ENCODE results near the gene CYB561D2. TPM values are rescaled to one million over a fixed set of nuclear protein-coding genes. Genes with fewer than 3 reads are reported as not detected.

The CYB561D2 gene
- total RNA-seq, 1 experiment from 2014 or later = 16.8 TPM

GRCh38 chr3:50339485-50340146, 11.0 kb upstream of the CYB561D2 start:
- H4K5ac ChIP-seq (ENCODE audit: insufficient read length, low read depth, low read length) = no peak overlapping the region
- no peak overlapping the region for H3K14ac ChIP-seq (ENCODE audit: insufficient read depth, low read length)
- no peaks in the 10 kb centered on the region for H3K79me1 ChIP-seq (ENCODE audit: insufficient read depth, low read depth, low read length, poor library complexity, severe bottlenecking)
- no peak overlapping the region for H3K27ac ChIP-seq (ENCODE audit: insufficient read length, low read depth, low read length)
- H3K4ac ChIP-seq (ENCODE audit: low read depth, low read length) = no peak overlapping the region
- WGBS (ENCODE audit: extremely low coverage, insufficient read length, low lambda C conversion rate) = no CpG with 5 or more reads among the region's 14 CpGs
- no peak overlapping the region for H4K91ac ChIP-seq (ENCODE audit: insufficient read length, low read depth, low read length)
- H3K23me2 ChIP-seq (ENCODE audit: insufficient read length, low read depth, low read length, poor library complexity, severe bottlenecking) = peaks cover 24% of the 10 kb centered on the region
- Mint-ChIP-seq H3K4me3 (peak overlapping the region; percentile 33 to 63; a peak in 4 of 5 replicates), H3K27me3 (ENCODE audit: low read depth) (peaks cover 60% of the 10 kb centered on the region), H3K4me1 (peaks cover 25 to 39% of the 10 kb centered on the region in 2 experiments), H3K27ac (no peak overlapping the region), H3K36me3 (ENCODE audit: insufficient read depth in 1 of 3, low read depth in 3 of 3) (peaks cover 0 to 2% (median 2%) of the 10 kb centered on the region in 3 experiments; a peak in 5 of 7 replicates), H3K9me3 (no peaks in the 10 kb centered on the region; a peak in 1 of 5 replicates)
- H3K27me3 ChIP-seq (ENCODE audit: insufficient read depth, low read length) = peaks cover 13% of the 10 kb centered on the region; the same call in 1 of the 2 replicates
- peak overlapping the region; percentile 61 for H3K4me2 ChIP-seq (ENCODE audit: insufficient read depth, insufficient read length, low read length)
- no peak overlapping the region for H2AFZ ChIP-seq (ENCODE audit: low read length)
- no peak overlapping the region for H2BK12ac ChIP-seq (ENCODE audit: insufficient read length, low read depth, low read length)
- H3K79me2 ChIP-seq (ENCODE audit: insufficient read depth, low read length) = peaks cover 5% of the 10 kb centered on the region; the same call in 1 of the 2 replicates
- H2BK20ac ChIP-seq (ENCODE audit: low read depth, low read length, poor library complexity, severe bottlenecking) = no peak overlapping the region
- H3K56ac ChIP-seq (ENCODE audit: insufficient read length, low read depth, low read length) = no peak overlapping the region
- no peak overlapping the region for H2BK5ac ChIP-seq (ENCODE audit: insufficient read length, low read length)
- H3K23ac ChIP-seq (ENCODE audit: insufficient read length, low read depth, low read length) = no peak overlapping the region
- H3K18ac ChIP-seq (ENCODE audit: insufficient read length, low read depth, low read length) = no peak overlapping the region
- no peak overlapping the region for H2BK120ac ChIP-seq (ENCODE audit: low read depth, low read length, poor library complexity, severe bottlenecking)
- no peaks in the 10 kb centered on the region; the same call in 1 of the 2 replicates for H3K4me1 ChIP-seq (ENCODE audit: insufficient read depth, low read length)
- no peak overlapping the region for H4K8ac ChIP-seq (replicated peaks; ENCODE audit: insufficient read length, low read depth, low read length)
- DNase-seq = no peak
- H2AK5ac ChIP-seq (ENCODE audit: insufficient read length, low read length) = no peak overlapping the region
- no peak overlapping the region for H2BK15ac ChIP-seq (ENCODE audit: low read depth, low read length)
- H3K9ac ChIP-seq (ENCODE audit: extremely low read depth, insufficient read length, low read length) = no peak overlapping the region
- H4K20me1 ChIP-seq (ENCODE audit: control insufficient read depth, insufficient read depth, insufficient read length) = no peaks in the 10 kb centered on the region
- H3K9me3 ChIP-seq (ENCODE audit: control insufficient read depth, low read depth, low read length) = no peaks in the 10 kb centered on the region
- H3T11ph ChIP-seq (ENCODE audit: low read length) = no peak overlapping the region
- TF ChIP-seq, protein P1, sequence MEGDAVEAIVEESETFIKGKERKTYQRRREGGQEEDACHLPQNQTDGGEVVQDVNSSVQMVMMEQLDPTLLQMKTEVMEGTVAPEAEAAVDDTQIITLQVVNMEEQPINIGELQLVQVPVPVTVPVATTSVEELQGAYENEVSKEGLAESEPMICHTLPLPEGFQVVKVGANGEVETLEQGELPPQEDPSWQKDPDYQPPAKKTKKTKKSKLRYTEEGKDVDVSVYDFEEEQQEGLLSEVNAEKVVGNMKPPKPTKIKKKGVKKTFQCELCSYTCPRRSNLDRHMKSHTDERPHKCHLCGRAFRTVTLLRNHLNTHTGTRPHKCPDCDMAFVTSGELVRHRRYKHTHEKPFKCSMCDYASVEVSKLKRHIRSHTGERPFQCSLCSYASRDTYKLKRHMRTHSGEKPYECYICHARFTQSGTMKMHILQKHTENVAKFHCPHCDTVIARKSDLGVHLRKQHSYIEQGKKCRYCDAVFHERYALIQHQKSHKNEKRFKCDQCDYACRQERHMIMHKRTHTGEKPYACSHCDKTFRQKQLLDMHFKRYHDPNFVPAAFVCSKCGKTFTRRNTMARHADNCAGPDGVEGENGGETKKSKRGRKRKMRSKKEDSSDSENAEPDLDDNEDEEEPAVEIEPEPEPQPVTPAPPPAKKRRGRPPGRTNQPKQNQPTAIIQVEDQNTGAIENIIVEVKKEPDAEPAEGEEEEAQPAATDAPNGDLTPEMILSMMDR (conservative IDR thresholded peaks at IDR 0.05) = no peak

Measured in H9 (cell line).